Esophagus muscularis mucosa (tissue), 3 donors: ENCODE results near the gene UGT1A10.

Experiments used
- CTCF ChIP-seq, 3 experiments: fragments of 200-600 bp in 2 of 3; fragments of 450-650 bp in 1 of 3; sonication (generic) in 2 of 3; IDR thresholded peaks; one replicate each; pipeline ENCODE4 v1.5.1; 2017 to 2019; ENCODE audit warnings: antibody characterized with exemption in 3 of 3, mild to moderate bottlenecking in 2 of 3, moderate library complexity in 1 of 3
- POLR2AphosphoS5 ChIP-seq, 2 donors: sonication (generic); formaldehyde crosslinking; IDR thresholded peaks; one replicate each; pipeline ENCODE4 v1.6.1; 2017; ENCODE audit warnings: antibody characterized with exemption in 2 of 2

DNA sequence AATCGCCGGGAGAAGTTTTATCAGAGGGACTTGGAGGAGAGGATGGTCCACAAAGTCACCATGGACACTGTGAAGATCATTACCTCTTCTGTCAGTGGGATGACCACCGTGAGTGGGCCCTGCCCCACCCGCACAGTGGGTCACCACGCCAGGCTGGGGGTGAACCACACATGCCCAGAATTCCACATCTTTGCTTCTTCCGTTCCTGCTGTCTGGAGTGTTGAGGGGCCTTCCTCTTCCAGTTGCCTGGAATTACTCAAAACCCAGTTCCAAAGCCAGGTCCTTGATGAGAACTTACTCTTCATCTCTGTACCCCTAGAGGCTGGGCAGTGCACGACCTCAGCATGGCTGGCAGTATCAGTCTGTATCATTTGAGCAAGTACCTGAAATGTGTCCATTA, 164.0 kb downstream of the UGT1A10 start:
- TF ChIP-seq POLR2AphosphoS5 (IDR thresholded peaks at IDR 0.05): no peak
- TF ChIP-seq CTCF (IDR thresholded peaks at IDR 0.05): no peak
